Lower lobe of right lung (tissue), 2 donors: ENCODE measurements around the gene SRPK2. TPM values are rescaled to one million over a fixed set of nuclear protein-coding genes. Genes with fewer than 3 reads are reported as not detected.

Source experiments
- ATAC-seq, 2 donors: fragments of 200-7000 bp; cut with Tn5 transposase; one replicate each; pipeline ENCODE4 v1.9.1; 2020 to 2022; ENCODE audit warnings: mild to moderate bottlenecking in 2 of 2, moderate library complexity in 2 of 2
- DNase-seq: peaks from one replicate; pipeline ENCODE4 v3.0.0-alpha.2; 2020
- H3K27ac ChIP-seq: fragments of 200-600 bp; one replicate; pipeline ENCODE4 v1.8.0; 2022
- H3K27me3 ChIP-seq: fragments of 200-600 bp; one replicate; pipeline ENCODE4 v1.8.0; 2022; ENCODE audit warnings: low read depth
- H3K36me3 ChIP-seq: fragments of 200-600 bp; one replicate; pipeline ENCODE4 v1.8.0; 2022; ENCODE audit warnings: mild to moderate bottlenecking
- H3K4me1 ChIP-seq: fragments of 200-600 bp; one replicate; pipeline ENCODE4 v1.8.0; 2022
- H3K4me3 ChIP-seq: fragments of 200-600 bp; one replicate; pipeline ENCODE4 v1.8.0; 2022; ENCODE audit warnings: mild to moderate bottlenecking
- H3K9me3 ChIP-seq: fragments of 200-600 bp; one replicate; pipeline ENCODE4 v1.8.0; 2022
- CTCF ChIP-seq: fragments of 200-600 bp; IDR thresholded peaks from one replicate; pipeline ENCODE4 v1.8.0; 2022; ENCODE audit warnings: antibody characterized with exemption, mild to moderate bottlenecking
- intact Hi-C: fragments of 100-400 bp; cut with DNase I; formaldehyde crosslinking; loops from one replicate; pipeline ENCODE4 v1.11.0; 2022
- total RNA-seq: library from RNA; stranded (reverse); fragmentation: NEBNext Ultra II Directional; extraction: Animal tissue kit (Norgen Biotek cat#: 25700); gene quantifications from one replicate; pipeline ENCODE4 v1.2.1, GENCODE V29; 2021
- donor health status: DM: no; HTN: yes; CAD: no; lungs with severe emphysema.

The SRPK2 gene
- total RNA-seq, 1 donor from 2014 or later: 43.2 TPM

- Histone ChIP-seq H3K4me1 (peaks cover 7% of the 10 kb centered on the region), H3K27me3 (no peaks in the 10 kb centered on the region), H3K36me3 (no peaks in the 10 kb centered on the region), H3K27ac (no peak overlapping the region), H3K4me3 (no peak overlapping the region), H3K9me3 (no peaks in the 10 kb centered on the region)
- DNase-seq: no peak
- no peak for ATAC-seq
- TF ChIP-seq CTCF: no peak
- intact Hi-C loops: no loop called here
Measured at GRCh38 chr7:105402221-105403095, 13.7 kb upstream of the SRPK2 start.

- Histone ChIP-seq H3K27me3 (no peaks in the 10 kb centered on the region), H3K4me1 (peaks cover 7% of the 10 kb centered on the region), H3K9me3 (no peaks in the 10 kb centered on the region), H3K36me3 (no peaks in the 10 kb centered on the region), H3K4me3 (no peak overlapping the region), H3K27ac (no peak overlapping the region)
- DNase-seq (no peak), ATAC-seq (no peak)
- TF ChIP-seq CTCF: peak; percentile 24
- intact Hi-C loops: no loop called here
Measured at GRCh38 chr7:105399043-105399725, 10.5 kb upstream of the SRPK2 start.

GRCh38 chr7:105396566-105396965 lies 7.8 kb upstream of the SRPK2 start:
- no peaks in the 10 kb centered on the region for H3K9me3 ChIP-seq
- intact Hi-C loops: no loop called here
- ATAC-seq (no peak), DNase-seq (no peak)
- no peaks in the 10 kb centered on the region for H3K27me3 ChIP-seq
- H3K36me3 ChIP-seq: no peaks in the 10 kb centered on the region
- H3K4me3 ChIP-seq: no peak overlapping the region
- H3K27ac ChIP-seq: no peak overlapping the region
- no peak for TF ChIP-seq CTCF
- H3K4me1 ChIP-seq: peaks cover 4% of the 10 kb centered on the region

GRCh38 chr7:105391429-105391828 lies 2.7 kb upstream of the SRPK2 start:
- TF ChIP-seq CTCF: no peak
- Histone ChIP-seq H3K4me1 (peaks cover 9% of the 10 kb centered on the region), H3K27me3 (no peaks in the 10 kb centered on the region), H3K36me3 (no peaks in the 10 kb centered on the region), H3K27ac (no peak overlapping the region), H3K4me3 (no peak overlapping the region), H3K9me3 (no peaks in the 10 kb centered on the region)
- ATAC-seq: no peak
- intact Hi-C loops: no loop called here
- no peak for DNase-seq

GRCh38 chr7:105389889-105390288 lies 1.2 kb upstream of the SRPK2 start:
- Histone ChIP-seq H3K27me3 (no peaks in the 10 kb centered on the region), H3K9me3 (no peaks in the 10 kb centered on the region), H3K4me1 (peaks cover 9% of the 10 kb centered on the region), H3K36me3 (no peaks in the 10 kb centered on the region), H3K27ac (no peak overlapping the region), H3K4me3 (no peak overlapping the region)
- DNase-seq: no peak
- ATAC-seq: no peak
- intact Hi-C loops: no loop called here
- no peak for TF ChIP-seq CTCF
